Omental fat pad (tissue), 4 donors: Measurements from ENCODE around the gene FRMD4A. TPM values are rescaled to one million over a fixed set of nuclear protein-coding genes. Genes with fewer than 3 reads are reported as not detected.
"Not testable (repeated sequence)": the region's sequence is repeated elsewhere in the genome, so short reads cannot be mapped to it uniquely, and the experiment has no call there.

ENCODE experiments used
- ATAC-seq: fragments of 150-250 bp; one replicate; pipeline ENCODE4 v1.9.1; 2016; ENCODE audit warnings: mild to moderate bottlenecking, moderate library complexity; ENCODE audit not compliant: low FRiP score
- DNase-seq: peaks from one replicate; pipeline ENCODE4 v3.0.0-alpha.2; 2019; ENCODE audit warnings: low spot score
- total RNA-seq, 4 donors: library from RNA; depleted of rRNA; stranded (reverse); fragments of >200 nt; gene quantifications; one replicate each; pipeline ENCODE4 v1.1.0, GENCODE V29; 2016
- TF ChIP-seq, protein P1 (sequence below), 3 donors: fragments of 450-650 bp; IDR thresholded peaks; one replicate each; pipeline ENCODE4 v1.5.1; 2016 to 2017; ENCODE audit warnings: antibody characterized with exemption in 3 of 3, mild to moderate bottlenecking in 3 of 3, moderate library complexity in 2 of 3

Gene FRMD4A
- total RNA-seq, 4 donors from 2014 or later, result 66.8 to 119 (median 81.6) TPM

DNA sequence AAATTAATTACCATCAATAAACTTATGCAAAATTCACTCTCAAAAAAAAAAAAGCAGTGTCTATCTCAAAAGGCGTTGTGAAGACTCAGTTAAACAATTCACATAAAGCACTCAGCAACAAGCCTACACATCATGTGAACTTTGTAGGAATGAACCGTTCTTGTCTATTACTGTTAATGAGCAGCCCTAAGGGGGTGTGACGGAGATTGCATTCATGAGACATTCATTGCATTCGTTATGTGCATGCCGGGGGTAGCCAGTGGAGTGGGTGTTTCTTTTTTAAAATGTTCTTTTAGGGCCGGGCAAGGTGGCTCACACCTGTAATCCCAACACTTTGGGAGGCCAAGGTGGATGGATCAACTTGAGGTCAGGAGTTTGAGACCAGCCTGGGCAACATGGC, 551.0 kb downstream of the FRMD4A start:
- no peak for ATAC-seq
- TF ChIP-seq, protein P1, sequence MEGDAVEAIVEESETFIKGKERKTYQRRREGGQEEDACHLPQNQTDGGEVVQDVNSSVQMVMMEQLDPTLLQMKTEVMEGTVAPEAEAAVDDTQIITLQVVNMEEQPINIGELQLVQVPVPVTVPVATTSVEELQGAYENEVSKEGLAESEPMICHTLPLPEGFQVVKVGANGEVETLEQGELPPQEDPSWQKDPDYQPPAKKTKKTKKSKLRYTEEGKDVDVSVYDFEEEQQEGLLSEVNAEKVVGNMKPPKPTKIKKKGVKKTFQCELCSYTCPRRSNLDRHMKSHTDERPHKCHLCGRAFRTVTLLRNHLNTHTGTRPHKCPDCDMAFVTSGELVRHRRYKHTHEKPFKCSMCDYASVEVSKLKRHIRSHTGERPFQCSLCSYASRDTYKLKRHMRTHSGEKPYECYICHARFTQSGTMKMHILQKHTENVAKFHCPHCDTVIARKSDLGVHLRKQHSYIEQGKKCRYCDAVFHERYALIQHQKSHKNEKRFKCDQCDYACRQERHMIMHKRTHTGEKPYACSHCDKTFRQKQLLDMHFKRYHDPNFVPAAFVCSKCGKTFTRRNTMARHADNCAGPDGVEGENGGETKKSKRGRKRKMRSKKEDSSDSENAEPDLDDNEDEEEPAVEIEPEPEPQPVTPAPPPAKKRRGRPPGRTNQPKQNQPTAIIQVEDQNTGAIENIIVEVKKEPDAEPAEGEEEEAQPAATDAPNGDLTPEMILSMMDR (IDR thresholded peaks at IDR 0.05), result no peak
- no peak for DNase-seq

DNA sequence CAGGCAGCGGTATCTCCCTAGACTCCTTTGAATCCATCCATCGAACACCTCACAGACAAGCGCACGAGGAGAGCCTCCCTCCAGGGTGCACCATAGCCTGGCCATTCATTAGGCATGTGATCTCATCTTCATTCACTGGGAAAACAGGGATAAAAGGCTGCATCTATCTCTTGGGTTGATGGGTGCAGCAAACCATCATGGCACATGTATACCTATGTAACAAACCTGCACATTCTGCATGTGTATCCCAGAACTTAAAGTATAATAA, 552.1 kb downstream of the FRMD4A start:
- DNase-seq, ATAC-seq: not testable (repeated sequence)

DNA sequence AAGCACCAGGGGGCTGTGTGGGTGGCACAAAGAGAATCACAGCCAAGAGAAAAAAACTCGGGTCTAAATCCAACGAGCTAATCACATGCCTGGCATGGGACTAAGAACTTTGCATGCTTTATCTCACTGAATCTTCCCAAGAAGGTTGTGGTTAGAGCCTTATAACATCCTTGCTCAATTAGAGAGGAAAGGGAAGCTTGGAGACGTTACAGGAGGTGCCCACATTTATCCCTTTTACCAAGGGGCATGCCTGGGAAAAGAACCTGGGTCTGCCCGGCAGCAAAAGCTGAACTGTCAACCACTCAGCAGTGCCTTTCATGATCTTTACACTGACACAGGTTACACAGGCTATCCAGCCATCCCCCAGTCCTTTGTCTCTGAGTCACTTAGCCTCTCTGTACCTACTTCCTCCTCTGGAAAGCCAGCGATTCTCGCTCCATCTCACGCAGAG, 553.8 kb downstream of the FRMD4A start:
- TF ChIP-seq, protein P1 (IDR thresholded peaks at IDR 0.05), result no peak
- no peak for DNase-seq
- ATAC-seq, result no peak

DNA sequence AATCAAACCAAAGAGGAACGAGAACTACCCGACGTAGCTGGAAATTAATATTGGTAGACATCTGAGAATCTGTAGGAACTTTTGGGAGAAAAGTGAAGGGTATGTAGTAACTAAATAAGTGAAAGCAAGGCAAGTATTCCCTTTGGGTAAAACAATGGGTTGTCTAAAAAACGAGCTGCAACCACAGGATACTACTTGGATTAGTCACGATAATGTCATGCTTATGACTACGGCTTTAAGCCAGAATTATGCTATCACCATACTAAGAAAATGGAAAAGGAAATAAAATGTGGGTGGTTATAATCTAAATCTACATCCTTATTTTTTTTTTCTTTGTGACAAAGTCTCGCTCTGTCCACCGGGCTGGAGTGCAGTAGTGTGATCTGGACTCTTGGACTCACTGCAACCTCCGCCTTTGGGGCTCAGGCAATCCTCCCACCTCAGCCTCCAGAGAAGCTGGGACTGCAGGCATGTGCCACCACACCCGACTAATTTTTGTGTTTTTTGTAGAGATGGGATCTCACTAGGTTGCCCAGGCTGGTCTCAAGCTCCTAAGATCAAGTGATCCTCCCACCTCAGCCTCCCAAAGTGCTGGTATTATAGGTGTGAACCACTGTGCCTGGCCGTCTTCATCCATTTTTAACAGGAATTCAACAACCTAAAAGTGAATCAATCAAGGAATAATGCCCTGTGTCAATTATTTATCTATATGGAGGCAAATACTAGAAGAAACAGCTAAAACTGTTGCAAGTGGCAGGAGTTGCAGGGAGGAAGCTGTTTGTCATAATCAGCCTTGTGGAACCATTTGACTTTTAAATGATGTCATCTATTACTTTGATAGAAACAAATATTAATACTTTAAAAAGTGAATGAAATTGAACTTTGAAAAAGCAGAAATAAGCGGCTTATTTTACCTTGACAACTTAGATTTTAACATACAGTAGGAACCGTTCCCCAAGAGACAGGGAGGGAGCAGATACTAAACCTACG, 554.6 kb downstream of the FRMD4A start:
- TF ChIP-seq, protein P1 (IDR thresholded peaks at IDR 0.05), result no peak
- ATAC-seq, result no peak
- DNase-seq, result no peak

DNA sequence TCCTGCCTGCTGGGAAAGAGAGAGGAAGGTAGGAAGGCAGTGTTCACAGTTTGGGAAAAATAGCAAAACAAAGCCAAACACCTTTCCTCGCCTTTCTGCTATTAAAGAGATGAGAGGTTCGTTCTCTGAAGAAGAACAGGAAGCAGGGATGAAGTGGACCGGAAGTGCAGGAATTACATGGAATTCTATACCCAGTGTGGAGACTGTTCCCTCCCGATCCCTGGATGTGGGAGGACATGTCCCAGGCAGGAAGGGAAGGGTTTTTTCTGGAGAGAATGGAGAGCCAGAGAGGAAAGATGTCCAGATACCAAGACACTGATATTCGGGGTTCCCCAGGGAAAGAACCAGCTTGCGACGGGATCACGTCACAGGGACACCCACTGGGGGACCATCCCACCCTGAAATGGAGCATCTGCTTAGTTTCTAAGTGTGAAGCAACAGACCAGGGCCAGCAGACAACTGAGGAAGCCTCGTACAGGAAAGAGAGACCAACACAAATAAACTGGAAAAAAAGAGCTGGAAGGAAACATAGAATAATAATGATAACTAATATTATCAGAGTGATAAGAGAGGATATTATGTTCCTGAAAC, 556.3 kb downstream of the FRMD4A start:
- no peak for DNase-seq
- TF ChIP-seq, protein P1 (IDR thresholded peaks at IDR 0.05), result no peak
- ATAC-seq, result no peak

DNA sequence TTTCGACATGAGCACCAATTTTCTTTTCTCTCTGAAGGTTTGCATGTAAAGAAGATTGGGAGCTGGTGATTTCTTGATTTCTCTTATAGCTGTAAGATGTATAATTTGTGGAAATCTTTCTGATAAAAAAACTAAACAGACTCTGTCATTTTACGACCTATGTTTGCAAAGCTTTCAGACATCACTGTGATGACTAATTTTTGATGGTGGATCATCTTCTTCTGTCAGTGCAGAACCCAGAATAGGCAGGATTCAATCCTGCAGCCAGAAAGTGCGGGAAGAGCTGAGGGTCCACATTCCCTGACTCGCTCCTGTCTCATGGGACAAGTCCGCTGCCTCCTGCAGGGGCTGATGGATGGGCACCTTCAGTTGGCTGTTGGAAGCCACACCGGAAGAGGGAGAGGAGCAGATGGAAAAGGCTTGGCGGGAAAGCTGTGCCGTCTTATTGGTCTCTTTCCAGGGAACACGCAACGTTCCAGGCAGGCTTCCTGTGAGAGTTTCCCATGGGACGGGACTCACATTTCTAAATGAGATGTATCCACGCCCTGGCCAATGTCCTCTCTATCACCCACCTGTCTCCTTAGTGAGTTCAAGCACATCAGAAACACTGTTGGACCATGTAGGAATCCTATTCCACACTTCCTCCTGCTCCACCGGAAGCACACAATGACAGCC, 557.1 kb downstream of the FRMD4A start:
- TF ChIP-seq, protein P1 (IDR thresholded peaks at IDR 0.05), result no peak
- ATAC-seq (no peak), DNase-seq (no peak)

DNA sequence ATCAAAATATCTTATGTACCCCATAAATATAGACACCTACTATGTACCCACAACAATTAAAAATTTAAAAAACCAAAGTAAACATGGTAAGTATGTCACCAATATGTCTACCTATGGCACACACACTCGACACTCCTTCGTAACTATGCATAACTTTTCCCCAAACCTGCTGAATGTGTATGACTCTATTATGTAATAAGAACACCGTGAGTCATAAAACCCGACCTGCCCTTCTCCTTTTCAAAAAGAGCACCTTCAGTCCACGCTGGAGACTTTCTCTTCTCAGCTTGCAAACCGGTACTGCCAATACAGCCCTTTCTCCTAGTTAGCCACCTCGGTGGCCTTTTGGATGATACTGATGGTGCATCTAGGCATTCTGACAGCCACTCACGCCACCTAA, 557.7 kb downstream of the FRMD4A start:
- DNase-seq (no peak), ATAC-seq (no peak)
- TF ChIP-seq, protein P1 (IDR thresholded peaks at IDR 0.05), result no peak
